AG09319 (cell line): ENCODE results near the gene PSD2.

ENCODE experiments used
- DNase-seq: peaks from one replicate; pipeline ENCODE4 v3.0.0-alpha.2; 2010; ENCODE audit warnings: low read depth; ENCODE audit errors: extremely low read depth
- CTCF ChIP-seq: IDR thresholded peaks from 2 replicates; pipeline ENCODE4 v1.5.1; 2011; ENCODE audit warnings: low read depth, mild to moderate bottlenecking, inconsistent platforms, low read length, moderate library complexity

The PSD2 gene

DNA sequence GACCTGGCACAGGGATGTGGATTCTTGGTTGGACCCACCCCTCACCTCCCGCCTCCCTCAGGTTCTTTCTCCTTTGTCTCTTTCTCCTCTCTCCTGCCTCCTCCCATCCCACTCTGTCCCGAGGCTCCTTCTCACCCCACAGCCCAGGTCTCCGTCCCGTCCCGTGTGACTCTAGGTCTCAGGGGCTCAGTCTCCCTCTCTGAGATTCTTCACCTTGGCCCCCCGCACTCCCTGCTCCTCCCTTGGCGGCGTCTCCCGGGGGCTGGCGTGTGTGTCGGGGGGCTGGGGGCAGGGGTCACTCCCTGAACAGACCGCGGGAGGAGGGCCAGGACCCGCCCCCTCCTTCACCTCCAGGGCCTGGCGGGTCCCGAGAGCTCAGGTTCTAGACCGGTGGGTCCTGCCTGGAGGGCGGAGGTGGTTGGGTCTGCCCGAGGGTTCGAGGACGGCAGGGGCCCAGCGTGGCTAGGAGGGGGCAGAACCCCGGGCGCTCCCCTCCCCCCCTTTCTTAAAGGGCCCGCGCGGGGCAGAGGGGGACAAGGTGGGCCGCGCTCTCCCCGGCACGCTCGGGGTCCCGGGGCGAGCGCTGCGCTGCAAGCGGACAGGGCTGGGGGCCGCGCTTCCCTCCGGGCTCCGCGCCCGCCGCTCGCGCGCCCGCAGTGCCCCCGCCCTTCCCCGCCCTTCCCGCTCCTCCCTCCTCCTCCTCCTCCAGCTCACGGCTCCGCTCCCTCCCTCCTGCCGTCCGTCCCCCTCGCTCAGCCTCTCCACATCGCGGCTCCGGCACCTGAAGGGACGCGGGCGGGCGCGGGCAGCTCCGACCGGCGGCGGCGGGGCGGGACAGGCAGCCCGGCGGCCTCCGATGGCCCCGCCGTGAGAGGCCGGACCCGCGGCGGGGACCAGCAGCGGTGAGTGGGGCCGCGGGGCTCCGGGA, at the start of gene PSD2:
Gene PSD2, plus strand, starts transcription at position 735 of the 928 bp plus-strand sequence. CDS start 13,633 bp downstream, outside the sequence.
- no peak for TF ChIP-seq CTCF
- no peak for DNase-seq

DNA sequence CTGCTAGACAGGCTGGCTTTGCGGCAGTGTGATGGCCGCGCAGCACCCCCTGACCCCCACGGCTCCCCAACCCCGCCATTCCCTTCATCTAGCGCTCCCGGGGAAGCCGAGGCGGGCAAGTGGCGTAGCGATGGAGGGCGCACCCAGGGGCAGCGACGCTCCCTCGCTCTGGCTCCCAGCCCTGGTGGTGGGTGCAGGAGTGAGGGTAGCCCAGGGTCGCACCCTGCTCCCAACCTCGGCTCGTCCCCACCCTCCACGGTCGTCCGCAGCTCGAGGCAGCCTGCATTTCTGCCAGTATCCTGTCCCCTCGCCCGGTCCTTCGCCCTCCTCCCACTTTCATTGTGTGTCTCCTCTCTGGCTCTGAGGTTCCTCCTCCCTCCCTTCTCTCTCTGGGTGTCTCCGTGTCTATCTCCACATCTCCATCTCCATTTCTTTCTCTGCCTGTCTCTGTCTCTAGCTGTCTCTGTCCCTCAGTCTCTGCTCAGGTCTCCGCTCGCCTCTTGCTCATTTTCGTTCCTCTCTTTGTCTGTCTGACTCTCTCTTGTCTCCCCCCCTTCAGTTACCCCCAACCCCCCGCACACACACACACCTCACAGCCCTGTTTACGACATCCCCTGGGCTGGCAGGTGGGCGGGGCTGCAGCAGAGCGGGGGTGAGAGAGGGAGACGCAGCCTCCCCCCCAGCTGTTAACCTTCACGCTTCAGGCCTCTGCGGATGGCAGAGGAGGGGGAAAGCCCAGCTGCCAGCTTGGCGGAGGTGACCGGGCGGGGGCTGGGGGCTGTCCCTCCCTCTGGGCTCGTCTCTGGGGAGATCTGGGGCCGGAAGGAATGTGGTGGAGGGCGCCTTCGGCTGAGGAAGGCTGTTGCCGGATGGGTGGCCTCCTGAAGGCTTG, 48.7 kb upstream of the PSD2 start:
- no peak for DNase-seq
- TF ChIP-seq CTCF = no peak

GRCh38 chr5:139747583-139748504, 47.8 kb upstream of the PSD2 start:
- no peak for DNase-seq
- TF ChIP-seq CTCF = no peak

DNA sequence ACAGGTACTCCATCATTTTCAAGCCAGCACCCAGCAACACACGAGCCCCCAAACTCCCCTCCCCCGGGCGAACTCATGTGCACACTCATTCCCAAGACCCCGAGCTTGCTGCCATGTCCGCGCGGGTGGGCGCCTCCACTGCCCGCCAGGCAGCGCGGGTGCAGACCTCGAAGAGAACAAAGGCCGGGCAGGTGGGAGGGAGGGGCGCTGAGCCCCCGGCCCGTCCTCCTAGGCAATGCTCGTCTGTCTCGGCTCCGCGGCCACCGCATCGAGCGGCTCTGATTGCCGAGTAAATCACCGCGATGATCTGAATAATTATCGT, 47.1 kb upstream of the PSD2 start:
- DNase-seq = no peak
- no peak for TF ChIP-seq CTCF

- no peak for DNase-seq
- no peak for TF ChIP-seq CTCF
These were observed 46.4 kb upstream of the PSD2 start for GRCh38 chr5:139749242-139749641.

GRCh38 chr5:139751236-139751635, 44.4 kb upstream of the PSD2 start:
- no peak for DNase-seq

More at GRCh38 chr5:139751236-139751635, 44.4 kb upstream of the PSD2 start:
- TF ChIP-seq CTCF = no peak
